Smooth muscle cell (in vitro differentiated cells): ENCODE measurements around the gene PPM1D. TPM values are rescaled to one million over a fixed set of nuclear protein-coding genes. Genes with fewer than 3 reads are reported as not detected.
"Not testable (repeated sequence)": the region's sequence is repeated elsewhere in the genome, so short reads cannot be mapped to it uniquely, and the experiment has no call there.

Source experiments
- DNase-seq: peaks from one replicate; lab custom pipeline; 2025; ENCODE audit not compliant: unreplicated experiment; lab: John Stamatoyannopoulos, UW
- H2AFZ ChIP-seq: fragments of 200-600 bp; sonication (generic); 2 replicates; pipeline ENCODE4 v1.6.0; 2016; ENCODE audit warnings: antibody characterized with exemption, low read depth, mild to moderate bottlenecking
- H3F3A ChIP-seq: fragments of 200-600 bp; sonication (generic); 2 replicates; pipeline ENCODE4 v1.6.0; 2017; ENCODE audit warnings: antibody characterized with exemption, low read depth
- H3K27ac ChIP-seq: fragments of 200-600 bp; sonication (generic); 2 replicates; pipeline ENCODE4 v1.5.1; 2016; ENCODE audit warnings: low read depth, mild to moderate bottlenecking
- H3K27me3 ChIP-seq: fragments of 200-600 bp; sonication (generic); 2 replicates; pipeline ENCODE4 v1.6.1; 2016; ENCODE audit warnings: low read depth, mild to moderate bottlenecking
- H3K36me3 ChIP-seq: fragments of 200-600 bp; sonication (generic); 2 replicates; pipeline ENCODE4 v1.5.1; 2016; ENCODE audit warnings: low read depth
- H3K4me1 ChIP-seq: fragments of 200-600 bp; sonication (generic); 2 replicates; pipeline ENCODE4 v1.5.1; 2016; ENCODE audit warnings: low read depth
- H3K4me2 ChIP-seq: fragments of 200-600 bp; sonication (generic); 2 replicates; pipeline ENCODE4 v1.6.0; 2016; ENCODE audit warnings: mild to moderate bottlenecking
- H3K4me3 ChIP-seq: fragments of 200-600 bp; sonication (generic); 2 replicates; pipeline ENCODE4 v1.5.1; 2016; ENCODE audit warnings: mild to moderate bottlenecking
- H3K79me2 ChIP-seq: fragments of 200-600 bp; sonication (generic); 2 replicates; pipeline ENCODE4 v1.6.0; 2016; ENCODE audit warnings: low read depth, mild to moderate bottlenecking
- H3K9ac ChIP-seq: fragments of 200-600 bp; sonication (generic); 2 replicates; pipeline ENCODE4 v1.6.0; 2016; ENCODE audit warnings: low read depth
- H3K9me3 ChIP-seq: fragments of 200-600 bp; sonication (generic); replicated peaks from 2 replicates; pipeline ENCODE4 v1.5.1; 2016; ENCODE audit warnings: low read depth
- H4K20me1 ChIP-seq: fragments of 200-600 bp; sonication (generic); 2 replicates; pipeline ENCODE4 v1.6.0; 2016; ENCODE audit warnings: low read depth
- CTCF ChIP-seq: fragments of 200-600 bp; sonication (generic); IDR thresholded peaks from 2 replicates; pipeline ENCODE4 v1.5.1; 2017; ENCODE audit warnings: borderline replicate concordance, mild to moderate bottlenecking, antibody characterized with exemption; ENCODE audit not compliant: insufficient read depth, poor library complexity, severe bottlenecking
- WGBS: methylation state at CpG from one replicate; pipeline ENCODE4 v1.1.7; 2016; ENCODE audit warnings: low lambda C conversion rate; 5-methylcytosine and 5-hydroxymethylcytosine counted together
- polyA plus RNA-seq: library from polyadenylated mRNA; unstranded; fragments of >200 nt; fragmentation: Nextera tagmentation; extraction: Ambion mirVana; gene quantifications from 2 replicates; pipeline ENCODE4 v1.2.1, GENCODE V29; 2016
- total RNA-seq: library from RNA; depleted of rRNA; stranded (reverse); fragments of >200 nt; gene quantifications from 2 replicates; pipeline ENCODE4 v1.2.3, GENCODE V29; 2014

The PPM1D gene
- total and polyA plus RNA-seq, 2 experiments from 2014 or later, result 10.0 to 12.9 TPM

GRCh38 chr17:60606036-60606435 is 6.0 kb downstream of the PPM1D start:
- H3K4me3 ChIP-seq, result no peak overlapping the region
- no peak overlapping the region for H3K9ac ChIP-seq
- H4K20me1 ChIP-seq, result peaks cover 97% of the 10 kb centered on the region
- H2AFZ ChIP-seq, result no peak overlapping the region
- no peaks in the 10 kb centered on the region for H3K36me3 ChIP-seq
- no peaks in the 10 kb centered on the region for H3F3A ChIP-seq
- no peak overlapping the region for H3K4me2 ChIP-seq
- no peaks in the 10 kb centered on the region for H3K4me1 ChIP-seq
- H3K27me3 ChIP-seq, result no peaks in the 10 kb centered on the region
- no peak for DNase-seq
- TF ChIP-seq CTCF, result no peak
- H3K27ac ChIP-seq, result no peak overlapping the region
- H3K9me3 ChIP-seq, result no peaks in the 10 kb centered on the region
- peaks cover 98% of the 10 kb centered on the region for H3K79me2 ChIP-seq

GRCh38 chr17:60610473-60610872 is 10.5 kb downstream of the PPM1D start:
- H3K9ac ChIP-seq, result no peak overlapping the region
- no peak overlapping the region for H3K27ac ChIP-seq
- H3F3A ChIP-seq, result no peaks in the 10 kb centered on the region
- no peak for DNase-seq
- H3K9me3 ChIP-seq, result no peaks in the 10 kb centered on the region
- peaks cover 98% of the 10 kb centered on the region for H4K20me1 ChIP-seq
- no peak for TF ChIP-seq CTCF
- H3K4me1 ChIP-seq, result no peaks in the 10 kb centered on the region
- no peak overlapping the region for H3K4me2 ChIP-seq
- no peak overlapping the region for H2AFZ ChIP-seq
- 79% methylated on average over 2 of the region's 2 CpGs for WGBS
- H3K79me2 ChIP-seq, result peaks cover 97% of the 10 kb centered on the region
- H3K4me3 ChIP-seq, result no peak overlapping the region
- H3K27me3 ChIP-seq, result no peaks in the 10 kb centered on the region
- no peaks in the 10 kb centered on the region for H3K36me3 ChIP-seq

- WGBS, result 98% methylated on average over 5 of the region's 5 CpGs
- H3K79me2 ChIP-seq, result peaks cover 97% of the 10 kb centered on the region
- H3K27me3 ChIP-seq, H3K9ac ChIP-seq, H3F3A ChIP-seq, H3K4me3 ChIP-seq, H3K4me1 ChIP-seq, H3K9me3 ChIP-seq, H2AFZ ChIP-seq, DNase-seq, H3K4me2 ChIP-seq, H3K27ac ChIP-seq, H3K36me3 ChIP-seq: not testable (repeated sequence)
- peaks cover 98% of the 10 kb centered on the region for H4K20me1 ChIP-seq
Observed at GRCh38 chr17:60611321-60611720, 11.3 kb downstream of the PPM1D start.

GRCh38 chr17:60613325-60613724 is 13.3 kb downstream of the PPM1D start:
- Histone ChIP-seq H3K4me3 (no peak overlapping the region), H3K36me3 (no peaks in the 10 kb centered on the region), H3K9ac (no peak overlapping the region), H3K79me2 (peaks cover 97% of the 10 kb centered on the region), H3K27me3 (no peaks in the 10 kb centered on the region), H3F3A (no peaks in the 10 kb centered on the region), H3K4me1 (no peaks in the 10 kb centered on the region), H2AFZ (no peak overlapping the region), H3K27ac (no peak overlapping the region), H3K4me2 (no peak overlapping the region), H4K20me1 (peaks cover 98% of the 10 kb centered on the region), H3K9me3 (no peaks in the 10 kb centered on the region)
- DNase-seq, result no peak
- 98% methylated on average over 19 of the region's 19 CpGs for WGBS
- no peak for TF ChIP-seq CTCF

GRCh38 chr17:60613796-60614195 is 13.8 kb downstream of the PPM1D start:
- not testable (repeated sequence) for H3K4me2 ChIP-seq, H3K27ac ChIP-seq, H3K36me3 ChIP-seq, H2AFZ ChIP-seq, H3K9ac ChIP-seq, H3K27me3 ChIP-seq, H3K4me1 ChIP-seq, H3K4me3 ChIP-seq, H3F3A ChIP-seq, H3K9me3 ChIP-seq, DNase-seq
- peaks cover 97% of the 10 kb centered on the region for H3K79me2 ChIP-seq
- peaks cover 100% of the 10 kb centered on the region for H4K20me1 ChIP-seq
- 96% methylated on average over 13 of the region's 20 CpGs for WGBS

GRCh38 chr17:60614247-60614646 is 14.3 kb downstream of the PPM1D start:
- not testable (repeated sequence) for H3K27me3 ChIP-seq, H3K4me1 ChIP-seq, DNase-seq, H3K4me2 ChIP-seq, H3K4me3 ChIP-seq, H3K9me3 ChIP-seq, H3F3A ChIP-seq, H3K9ac ChIP-seq, H3K27ac ChIP-seq, H2AFZ ChIP-seq, H3K36me3 ChIP-seq
- WGBS, result 92% methylated on average over 3 of the region's 3 CpGs
- Histone ChIP-seq H4K20me1 (peaks cover 100% of the 10 kb centered on the region), H3K79me2 (peaks cover 97% of the 10 kb centered on the region)
